Measurements from ENCODE around the gene SMIM32. TPM values are rescaled to one million over a fixed set of nuclear protein-coding genes. Genes with fewer than 3 reads are reported as not detected.

The SMIM32 gene
- total RNA-seq, 3 donors from 2014 or later = not detected

- no peaks in the 10 kb centered on the region for H3K27me3 ChIP-seq
- DNase-seq (ENCODE audit: low spot score in 2 of 2) = no peak
- H3K4me1 ChIP-seq = no peaks in the 10 kb centered on the region
- H3K27ac ChIP-seq = no peak overlapping the region
- TF ChIP-seq POLR2AphosphoS5 (IDR thresholded peaks at IDR 0.05) = no peak
- TF ChIP-seq POLR2A (IDR thresholded peaks at IDR 0.05) = no peak
- TF ChIP-seq CTCF (IDR thresholded peaks at IDR 0.05) = no peak
- no peaks in the 10 kb centered on the region for H3K9me3 ChIP-seq
- H3K36me3 ChIP-seq = no peaks in the 10 kb centered on the region
- intact Hi-C loops (cut with DNase I; ENCODE audit: low total_unique reads) = no loop called here
- no peak overlapping the region for H3K4me3 ChIP-seq
Observed at GRCh38 chr5:136157514-136157913, 35.4 kb downstream of the SMIM32 start.

GRCh38 chr5:136155761-136156160 is 37.2 kb downstream of the SMIM32 start:
- Histone ChIP-seq H3K36me3 (no peaks in the 10 kb centered on the region), H3K9me3 (no peaks in the 10 kb centered on the region), H3K4me3 (no peak overlapping the region), H3K27ac (no peak overlapping the region), H3K27me3 (no peaks in the 10 kb centered on the region), H3K4me1 (no peaks in the 10 kb centered on the region)
- DNase-seq (ENCODE audit: low spot score in 2 of 2) = no peak
- TF ChIP-seq CTCF (IDR thresholded peaks at IDR 0.05) = no peak
- TF ChIP-seq POLR2A (IDR thresholded peaks at IDR 0.05) = no peak
- TF ChIP-seq POLR2AphosphoS5 (IDR thresholded peaks at IDR 0.05) = no peak
- intact Hi-C loops (cut with DNase I; ENCODE audit: low total_unique reads) = no loop called here

- no peaks in the 10 kb centered on the region for H3K27me3 ChIP-seq
- H3K27ac ChIP-seq = no peak overlapping the region
- intact Hi-C loops (cut with DNase I; ENCODE audit: low total_unique reads) = no loop called here
- H3K9me3 ChIP-seq = no peaks in the 10 kb centered on the region
- no peaks in the 10 kb centered on the region for H3K36me3 ChIP-seq
- no peak overlapping the region for H3K4me3 ChIP-seq
- TF ChIP-seq POLR2A (IDR thresholded peaks at IDR 0.05) (no peak), CTCF (IDR thresholded peaks at IDR 0.05) (no peak), POLR2AphosphoS5 (IDR thresholded peaks at IDR 0.05) (no peak)
- DNase-seq (ENCODE audit: low spot score in 2 of 2) = no peak
- H3K4me1 ChIP-seq = no peaks in the 10 kb centered on the region
Observed at GRCh38 chr5:136155078-136155477, 37.9 kb downstream of the SMIM32 start.

GRCh38 chr5:136153581-136154236 is 39.3 kb downstream of the SMIM32 start:
- no peaks in the 10 kb centered on the region for H3K9me3 ChIP-seq
- H3K36me3 ChIP-seq = no peaks in the 10 kb centered on the region
- no peak for TF ChIP-seq POLR2AphosphoS5 (IDR thresholded peaks at IDR 0.05)
- TF ChIP-seq CTCF (IDR thresholded peaks at IDR 0.05) = no peak
- no peak for TF ChIP-seq POLR2A (IDR thresholded peaks at IDR 0.05)
- no peak overlapping the region for H3K27ac ChIP-seq
- no peaks in the 10 kb centered on the region for H3K27me3 ChIP-seq
- H3K4me3 ChIP-seq = no peak overlapping the region
- intact Hi-C loops (cut with DNase I; ENCODE audit: low total_unique reads) = no loop called here
- no peak for DNase-seq (ENCODE audit: low spot score in 2 of 2)
- H3K4me1 ChIP-seq = no peaks in the 10 kb centered on the region

GRCh38 chr5:136149891-136150290 is 43.1 kb downstream of the SMIM32 start:
- intact Hi-C loops (cut with DNase I; ENCODE audit: low total_unique reads) = no loop called here
- Histone ChIP-seq H3K9me3 (no peaks in the 10 kb centered on the region), H3K36me3 (no peaks in the 10 kb centered on the region), H3K27me3 (no peaks in the 10 kb centered on the region), H3K4me1 (no peaks in the 10 kb centered on the region), H3K4me3 (no peak overlapping the region), H3K27ac (no peak overlapping the region)
- TF ChIP-seq CTCF (IDR thresholded peaks at IDR 0.05) (no peak), POLR2A (IDR thresholded peaks at IDR 0.05) (no peak), POLR2AphosphoS5 (IDR thresholded peaks at IDR 0.05) (no peak)
- no peak for DNase-seq (ENCODE audit: low spot score in 2 of 2)
